GM23248 (cell line): ENCODE data around the gene DUSP15. TPM values are rescaled to one million over a fixed set of nuclear protein-coding genes. Genes with fewer than 3 reads are reported as not detected.

Experiments used
- DNase-seq: peaks from one replicate; pipeline ENCODE4 v3.0.0-alpha.2; 2015
- H2AFZ ChIP-seq: fragments of 200-600 bp; sonication (generic); 2 replicates; pipeline ENCODE4 v1.6.1; 2016; ENCODE audit warnings: antibody characterized with exemption
- H3F3A ChIP-seq: fragments of 200-600 bp; sonication (generic); 2 replicates; pipeline ENCODE4 v1.6.1; 2016; ENCODE audit warnings: mild to moderate bottlenecking, antibody characterized with exemption, mixed run types; ENCODE audit not compliant: insufficient read depth
- H3K27ac ChIP-seq: fragments of 200-600 bp; sonication (generic); 2 replicates; pipeline ENCODE4 v1.5.1; 2016; ENCODE audit warnings: mild to moderate bottlenecking
- H3K27me3 ChIP-seq: fragments of 200-600 bp; sonication (generic); replicated peaks from 2 replicates; pipeline ENCODE4 v1.6.1; 2016; ENCODE audit warnings: mild to moderate bottlenecking; ENCODE audit not compliant: insufficient read depth
- H3K36me3 ChIP-seq: fragments of 200-600 bp; sonication (generic); 2 replicates; pipeline ENCODE4 v1.6.1; 2016; ENCODE audit warnings: low read depth, mild to moderate bottlenecking
- H3K4me1 ChIP-seq: fragments of 200-600 bp; sonication (generic); 2 replicates; pipeline ENCODE4 v1.6.1; 2016; ENCODE audit warnings: mild to moderate bottlenecking; ENCODE audit not compliant: insufficient read depth
- H3K4me2 ChIP-seq: fragments of 200-600 bp; sonication (generic); one replicate; pipeline ENCODE4 v1.6.1; 2016; ENCODE audit warnings: mild to moderate bottlenecking; ENCODE audit not compliant: unreplicated experiment
- H3K4me3 ChIP-seq: fragments of 200-600 bp; sonication (generic); 2 replicates; pipeline ENCODE4 v1.5.1; 2016; ENCODE audit warnings: mild to moderate bottlenecking
- H3K79me2 ChIP-seq: fragments of 200-600 bp; sonication (generic); 2 replicates; pipeline ENCODE4 v1.6.1; 2016; ENCODE audit warnings: mild to moderate bottlenecking; ENCODE audit not compliant: insufficient read depth
- H3K9ac ChIP-seq: fragments of 200-600 bp; sonication (generic); 2 replicates; pipeline ENCODE4 v1.6.1; 2016; ENCODE audit warnings: mild to moderate bottlenecking
- H3K9me2 ChIP-seq: fragments of 200-600 bp; sonication (generic); 2 replicates; pipeline ENCODE4 v1.6.1; 2016; ENCODE audit warnings: mixed run types, mild to moderate bottlenecking, moderate library complexity; ENCODE audit not compliant: insufficient read depth
- H3K9me3 ChIP-seq: fragments of 200-600 bp; sonication (generic); one replicate; pipeline ENCODE4 v1.6.1; 2017; ENCODE audit warnings: low read depth
- H4K20me1 ChIP-seq: fragments of 200-600 bp; sonication (generic); 2 replicates; pipeline ENCODE4 v1.6.0; 2016; ENCODE audit not compliant: insufficient read depth
- EZH2 ChIP-seq: fragments of 200-600 bp; sonication (generic); IDR thresholded peaks from 2 replicates; pipeline ENCODE4 v1.6.1; 2018; ENCODE audit warnings: antibody characterized with exemption, mild to moderate bottlenecking; ENCODE audit not compliant: insufficient read depth, poor library complexity, severe bottlenecking
- EZH2phosphoT487 ChIP-seq: fragments of 200-600 bp; sonication (generic); IDR thresholded peaks from 2 replicates; pipeline ENCODE4 v1.6.1; 2018; ENCODE audit warnings: antibody characterized with exemption, moderate library complexity, mild to moderate bottlenecking, low read depth; ENCODE audit not compliant: insufficient read depth
- WGBS, 2 experiments: methylation state at CpG; one replicate each; pipeline ENCODE4 v1.1.6; 2015 to 2017; ENCODE audit warnings: low lambda C conversion rate in 2 of 2, low coverage in 1 of 2; ENCODE audit errors: missing lambda C conversion rate in 2 of 2; 5-methylcytosine and 5-hydroxymethylcytosine counted together
- in situ Hi-C: fragments of 300-500 bp; cut with MboI; formaldehyde crosslinking; loops from 2 replicates; pipeline ENCODE4 v1.15.0; 2020
- polyA plus RNA-seq: library from polyadenylated mRNA; unstranded; fragments of >200 nt; fragmentation: Nextera tagmentation; extraction: Ambion mirVana; gene quantifications from 2 replicates; pipeline ENCODE4 v1.2.1, GENCODE V29; 2016
- total RNA-seq: library from RNA; depleted of rRNA; stranded (reverse); fragments of >200 nt; shearing (Covaris generic); gene quantifications from 2 replicates; pipeline ENCODE4 v1.2.3, GENCODE V29; 2014

The DUSP15 gene
- total and polyA plus RNA-seq, 2 experiments from 2014 or later, result not detected

GRCh38 chr20:31840906-31841816, 29.2 kb downstream of the DUSP15 start:
- Histone ChIP-seq H3K27ac (no peak overlapping the region), H3K4me1 (peaks cover 44% of the 10 kb centered on the region), H3K79me2 (no peaks in the 10 kb centered on the region), H3K9me2 (no peaks in the 10 kb centered on the region), H3K9me3 (no peaks in the 10 kb centered on the region), H3K4me3 (no peak overlapping the region), H4K20me1 (no peaks in the 10 kb centered on the region), H2AFZ (no peak overlapping the region), H3K4me2 (no peak overlapping the region), H3F3A (peaks cover 24% of the 10 kb centered on the region), H3K36me3 (no peaks in the 10 kb centered on the region), H3K27me3 (no peaks in the 10 kb centered on the region), H3K9ac (no peak overlapping the region)
- TF ChIP-seq EZH2 (no peak), EZH2phosphoT487 (no peak)
- in situ Hi-C loops, result no loop called here
- peak; percentile 58 for DNase-seq
- WGBS, 2 experiments, result 68 to 72% methylated on average over 14 to 15 of the region's 15 CpGs

- Histone ChIP-seq H3K4me1 (peaks cover 50% of the 10 kb centered on the region), H2AFZ (no peak overlapping the region), H3K9ac (no peak overlapping the region), H3K4me3 (no peak overlapping the region), H3K9me3 (no peaks in the 10 kb centered on the region), H3K4me2 (no peak overlapping the region), H3K27me3 (no peaks in the 10 kb centered on the region), H3K36me3 (no peaks in the 10 kb centered on the region), H3K79me2 (no peaks in the 10 kb centered on the region), H3K27ac (no peak overlapping the region), H4K20me1 (no peaks in the 10 kb centered on the region), H3F3A (peaks cover 24% of the 10 kb centered on the region), H3K9me2 (no peaks in the 10 kb centered on the region)
- peak; percentile 42 for DNase-seq
- in situ Hi-C loops, result no loop called here
- 69 to 79% methylated on average over 5 of the region's 5 CpGs for WGBS, 2 experiments
- no peak for TF ChIP-seq EZH2phosphoT487
Measured at GRCh38 chr20:31839782-31840487, 30.4 kb downstream of the DUSP15 start.

GRCh38 chr20:31838646-31839292, 31.6 kb downstream of the DUSP15 start:
- Histone ChIP-seq H3K4me1 (peaks cover 50% of the 10 kb centered on the region), H3K9me3 (no peaks in the 10 kb centered on the region), H3K27ac (no peak overlapping the region), H3K9ac (no peak overlapping the region), H3K36me3 (no peaks in the 10 kb centered on the region), H3K27me3 (no peaks in the 10 kb centered on the region), H3K4me2 (no peak overlapping the region), H3K79me2 (no peaks in the 10 kb centered on the region), H2AFZ (no peak overlapping the region), H4K20me1 (no peaks in the 10 kb centered on the region), H3F3A (peaks cover 24% of the 10 kb centered on the region), H3K9me2 (no peaks in the 10 kb centered on the region), H3K4me3 (no peak overlapping the region)
- no peak for DNase-seq
- TF ChIP-seq EZH2 (no peak), EZH2phosphoT487 (no peak)
- WGBS, 2 experiments, result 88 to 90% methylated on average over 9 of the region's 9 CpGs
- in situ Hi-C loops, result no loop called here

- Histone ChIP-seq H3K27me3 (no peaks in the 10 kb centered on the region), H3F3A (peaks cover 24% of the 10 kb centered on the region), H3K9ac (no peak overlapping the region), H3K36me3 (no peaks in the 10 kb centered on the region), H3K9me2 (no peaks in the 10 kb centered on the region), H3K27ac (0 out of 2 replicates have a peak overlapping the region, but pooled peaks have one; percentile 16), H3K4me2 (no peak overlapping the region), H3K4me1 (peaks cover 46% of the 10 kb centered on the region), H3K79me2 (no peaks in the 10 kb centered on the region), H3K4me3 (no peak overlapping the region), H3K9me3 (no peaks in the 10 kb centered on the region), H4K20me1 (no peaks in the 10 kb centered on the region), H2AFZ (no peak overlapping the region)
- in situ Hi-C loops, result no loop called here
- DNase-seq, result peak; percentile 78
- TF ChIP-seq EZH2 (no peak), EZH2phosphoT487 (no peak)
- WGBS, 2 experiments, result 35 to 57% methylated on average over 3 of the region's 3 CpGs
Measured at GRCh38 chr20:31837896-31838397, 32.4 kb downstream of the DUSP15 start.
